WERI-Rb-1 (cell line): ENCODE data around the gene MORN4.

Source experiments
- DNase-seq: peaks from one replicate; pipeline ENCODE4 v3.0.0-alpha.2; 2020
- H3K27ac ChIP-seq: fragments of 250-450 bp; sonication (Bioruptor Pico); 2 replicates; pipeline ENCODE4 v1.5.1; 2020; ENCODE audit warnings: mild to moderate bottlenecking, moderate library complexity
- H3K27me3 ChIP-seq: fragments of 250-450 bp; sonication (Bioruptor Pico); 2 replicates; pipeline ENCODE4 v1.5.1; 2021; ENCODE audit warnings: mild to moderate bottlenecking, low read depth, moderate library complexity; ENCODE audit not compliant: insufficient read depth, severe bottlenecking
- H3K36me3 ChIP-seq: fragments of 250-450 bp; sonication (Bioruptor Pico); 2 replicates; pipeline ENCODE4 v1.5.1; 2020; ENCODE audit warnings: mild to moderate bottlenecking, moderate library complexity
- H3K4me3 ChIP-seq: 2 replicates; pipeline ENCODE4 v1.5.1; 2011; ENCODE audit warnings: low read depth, mild to moderate bottlenecking, control low read depth, low read length
- H3K9me3 ChIP-seq: fragments of 250-450 bp; sonication (Bioruptor Pico); 2 replicates; pipeline ENCODE4 v1.5.1; 2021; ENCODE audit warnings: mild to moderate bottlenecking, moderate library complexity; ENCODE audit not compliant: severe bottlenecking
- TF ChIP-seq, protein P1 (sequence below): IDR thresholded peaks from 2 replicates; pipeline ENCODE4 v1.5.1; 2011; ENCODE audit warnings: low read depth, mild to moderate bottlenecking, control low read depth, inconsistent platforms, low read length

Gene MORN4

DNA sequence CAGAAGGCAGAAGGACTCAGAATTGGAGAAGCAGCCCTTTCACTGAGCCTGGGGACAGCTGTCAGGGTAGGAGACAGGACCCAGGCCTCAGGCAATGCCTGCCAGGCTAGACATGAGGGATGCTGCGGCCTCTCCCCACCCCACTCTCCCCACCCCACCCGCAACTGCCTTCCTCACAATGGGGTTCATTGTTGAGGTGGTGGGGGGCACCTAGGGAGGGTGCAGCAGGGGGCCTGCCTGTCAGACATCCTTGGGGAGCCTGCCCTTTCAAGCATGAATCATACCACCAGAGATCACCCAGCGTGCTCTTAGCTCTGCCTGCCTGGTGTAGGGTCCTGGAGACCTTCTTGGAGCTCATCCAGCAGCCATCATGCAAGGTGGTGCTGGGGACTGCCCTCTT is 43.8 kb downstream of the MORN4 start, which contains the start of gene C10orf62:
TSS of gene C10orf62 (plus strand) at position 243 of the 400 bp plus-strand sequence. CDS start 177 bp downstream, outside the sequence.
- Histone ChIP-seq H3K27me3 (no peaks in the 10 kb centered on the region), H3K9me3 (no peaks in the 10 kb centered on the region), H3K27ac (no peak within 1 kb of the TSS), H3K36me3 (no peaks in the 10 kb centered on the region), H3K4me3 (no peak within 1 kb of the TSS)
- TF ChIP-seq, protein P1, sequence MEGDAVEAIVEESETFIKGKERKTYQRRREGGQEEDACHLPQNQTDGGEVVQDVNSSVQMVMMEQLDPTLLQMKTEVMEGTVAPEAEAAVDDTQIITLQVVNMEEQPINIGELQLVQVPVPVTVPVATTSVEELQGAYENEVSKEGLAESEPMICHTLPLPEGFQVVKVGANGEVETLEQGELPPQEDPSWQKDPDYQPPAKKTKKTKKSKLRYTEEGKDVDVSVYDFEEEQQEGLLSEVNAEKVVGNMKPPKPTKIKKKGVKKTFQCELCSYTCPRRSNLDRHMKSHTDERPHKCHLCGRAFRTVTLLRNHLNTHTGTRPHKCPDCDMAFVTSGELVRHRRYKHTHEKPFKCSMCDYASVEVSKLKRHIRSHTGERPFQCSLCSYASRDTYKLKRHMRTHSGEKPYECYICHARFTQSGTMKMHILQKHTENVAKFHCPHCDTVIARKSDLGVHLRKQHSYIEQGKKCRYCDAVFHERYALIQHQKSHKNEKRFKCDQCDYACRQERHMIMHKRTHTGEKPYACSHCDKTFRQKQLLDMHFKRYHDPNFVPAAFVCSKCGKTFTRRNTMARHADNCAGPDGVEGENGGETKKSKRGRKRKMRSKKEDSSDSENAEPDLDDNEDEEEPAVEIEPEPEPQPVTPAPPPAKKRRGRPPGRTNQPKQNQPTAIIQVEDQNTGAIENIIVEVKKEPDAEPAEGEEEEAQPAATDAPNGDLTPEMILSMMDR, result no peak
- DNase-seq, result no peak

DNA sequence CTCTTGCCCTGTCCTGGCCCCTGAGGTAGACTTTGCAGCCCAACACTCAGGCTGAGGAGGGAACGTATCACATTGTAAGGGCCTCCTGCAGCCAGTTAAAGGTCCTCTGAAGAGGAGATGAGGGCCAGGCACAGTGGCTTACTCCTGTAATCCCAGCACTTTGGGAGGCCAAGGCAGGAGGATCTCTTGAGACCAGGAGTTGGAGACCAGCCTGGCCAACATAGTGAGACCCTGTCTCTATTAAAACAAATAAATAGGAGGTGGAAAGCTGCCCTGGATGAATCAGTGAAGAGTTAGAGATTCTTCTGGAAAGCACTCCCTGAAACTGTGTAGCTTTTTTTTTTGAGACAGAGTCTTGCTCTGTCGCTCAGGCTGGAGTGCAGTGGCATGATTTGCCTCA is 46.1 kb downstream of the MORN4 start:
- DNase-seq, result no peak
- Histone ChIP-seq H3K27ac (no peak overlapping the region), H3K27me3 (no peaks in the 10 kb centered on the region), H3K9me3 (no peaks in the 10 kb centered on the region), H3K36me3 (no peaks in the 10 kb centered on the region), H3K4me3 (no peak overlapping the region)
- TF ChIP-seq, protein P1, result no peak

- H3K4me3 ChIP-seq, result no peak overlapping the region
- no peak overlapping the region for H3K27ac ChIP-seq
- H3K36me3 ChIP-seq, result no peaks in the 10 kb centered on the region
- H3K27me3 ChIP-seq, result no peaks in the 10 kb centered on the region
- TF ChIP-seq, protein P1, result no peak
- no peaks in the 10 kb centered on the region for H3K9me3 ChIP-seq
- DNase-seq, result no peak
These were observed 47.9 kb downstream of the MORN4 start for GRCh38 chr10:97585439-97585811.

- Histone ChIP-seq H3K9me3 (no peaks in the 10 kb centered on the region), H3K36me3 (no peaks in the 10 kb centered on the region), H3K27ac (no peak overlapping the region), H3K4me3 (no peak overlapping the region), H3K27me3 (no peaks in the 10 kb centered on the region)
- no peak for DNase-seq
- TF ChIP-seq, protein P1, result no peak
These were observed 48.4 kb downstream of the MORN4 start for GRCh38 chr10:97584798-97585438.

- Histone ChIP-seq H3K9me3 (no peaks in the 10 kb centered on the region), H3K27ac (no peak within 1 kb of the TSS), H3K27me3 (no peaks in the 10 kb centered on the region), H3K36me3 (no peaks in the 10 kb centered on the region), H3K4me3 (no peak within 1 kb of the TSS)
- DNase-seq, result peak; percentile 56
- TF ChIP-seq, protein P1, result no peak
These were observed 49.1 kb downstream of the MORN4 start, which contains the start of gene HOGA1 for GRCh38 chr10:97584060-97584797. HOGA1 (plus strand) TSS chr10:97584389; CDS start chr10:97584704, 315 bp downstream.
